ENCODE data around the gene MEF2B. TPM values are rescaled to one million over a fixed set of nuclear protein-coding genes. Genes with fewer than 3 reads are reported as not detected.

Gene MEF2B
- total RNA-seq, 1 experiment from 2014 or later: 1.3 TPM

- no peak overlapping the region for H3K14ac ChIP-seq (ENCODE audit: insufficient read depth, low read length)
- H3K9me3 Mint-ChIP-seq: peaks cover 16 to 17% of the 10 kb centered on the region in 2 experiments
- H3K27ac Mint-ChIP-seq: no peak overlapping the region
- WGBS (ENCODE audit: extremely low coverage, insufficient read length, low lambda C conversion rate): no CpG with 5 or more reads among the region's 12 CpGs
- peaks cover 13% of the 10 kb centered on the region for H3K23me2 ChIP-seq (ENCODE audit: insufficient read length, low read depth, low read length, poor library complexity, severe bottlenecking)
- DNase-seq: no peak
- no peak overlapping the region for H4K5ac ChIP-seq (ENCODE audit: insufficient read length, low read depth, low read length)
- H3K56ac ChIP-seq (ENCODE audit: insufficient read length, low read depth, low read length): no peak overlapping the region
- H4K20me1 ChIP-seq (ENCODE audit: control insufficient read depth, insufficient read depth, insufficient read length): peaks cover 3% of the 10 kb centered on the region
- H3K4ac ChIP-seq (ENCODE audit: low read depth, low read length): no peak overlapping the region
- no peaks in the 10 kb centered on the region for H3K79me1 ChIP-seq (ENCODE audit: insufficient read depth, low read depth, low read length, poor library complexity, severe bottlenecking)
- H3K4me1 ChIP-seq (ENCODE audit: insufficient read depth, low read length): no peaks in the 10 kb centered on the region
- no peak overlapping the region for H2AK5ac ChIP-seq (ENCODE audit: insufficient read length, low read length)
- H3K79me2 ChIP-seq (ENCODE audit: insufficient read depth, low read length): no peaks in the 10 kb centered on the region
- no peak overlapping the region for H3K4me2 ChIP-seq (ENCODE audit: insufficient read depth, insufficient read length, low read length)
- H2BK12ac ChIP-seq (ENCODE audit: insufficient read length, low read depth, low read length): no peak overlapping the region
- H2BK120ac ChIP-seq (ENCODE audit: low read depth, low read length, poor library complexity, severe bottlenecking): no peak overlapping the region
- H2BK5ac ChIP-seq (ENCODE audit: insufficient read length, low read length): no peak overlapping the region
- H4K91ac ChIP-seq (ENCODE audit: insufficient read length, low read depth, low read length): no peak overlapping the region
- H3K27me3 Mint-ChIP-seq (ENCODE audit: low read depth): peaks cover 13% of the 10 kb centered on the region
- H3T11ph ChIP-seq (ENCODE audit: low read length): no peak overlapping the region
- H2BK20ac ChIP-seq (ENCODE audit: low read depth, low read length, poor library complexity, severe bottlenecking): no peak overlapping the region
- H2AFZ ChIP-seq (ENCODE audit: low read length): no peak overlapping the region
- H3K9ac ChIP-seq (ENCODE audit: extremely low read depth, insufficient read length, low read length): no peak overlapping the region
- H3K27me3 ChIP-seq (ENCODE audit: insufficient read depth, low read length): no peaks in the 10 kb centered on the region; the same call in 1 of the 2 replicates
- no peak for TF ChIP-seq CTCF (conservative IDR thresholded peaks at IDR 0.05)
- H3K36me3 Mint-ChIP-seq (ENCODE audit: insufficient read depth in 1 of 3, low read depth in 3 of 3): peaks cover 24 to 32% (median 32%) of the 10 kb centered on the region in 3 experiments
- no peak overlapping the region for H3K18ac ChIP-seq (ENCODE audit: insufficient read length, low read depth, low read length)
- no peak overlapping the region for H3K27ac ChIP-seq (ENCODE audit: insufficient read length, low read depth, low read length)
- H3K4me3 Mint-ChIP-seq: no peak overlapping the region
- H4K8ac ChIP-seq (replicated peaks; ENCODE audit: insufficient read length, low read depth, low read length): no peak overlapping the region
- H3K4me1 Mint-ChIP-seq: peaks cover 14 to 15% of the 10 kb centered on the region in 2 experiments
- H3K23ac ChIP-seq (ENCODE audit: insufficient read length, low read depth, low read length): no peak overlapping the region
- H2BK15ac ChIP-seq (ENCODE audit: low read depth, low read length): no peak overlapping the region
- H3K9me3 ChIP-seq (ENCODE audit: control insufficient read depth, low read depth, low read length): peaks cover 6% of the 10 kb centered on the region
Observed at GRCh38 chr19:19132912-19133311, 37.2 kb downstream of the MEF2B start.

All from H9 (cell line).